Activated naive CD8-positive, alpha-beta T cell treated with anti-CD3 and anti-CD28 coated beads, Interleukin-2, amount 50 U/mL, for 24 hours (primary cell): ENCODE results near the gene CBLB.
"Not testable (repeated sequence)": the region's sequence is repeated elsewhere in the genome, so short reads cannot be mapped to it uniquely, and the experiment has no call there.

Experiments
- ATAC-seq: fragments of 150-1000 bp; cut with Tn5 transposase; one replicate; pipeline ENCODE4 v1.10.0; 2021
- DNase-seq: peaks from one replicate; pipeline ENCODE4 v3.0.0; 2021
- H3K27ac Mint-ChIP-seq: one replicate; pipeline ENCODE4 v1.8.0; 2021; ENCODE audit warnings: mild to moderate bottlenecking, mixed read lengths
- H3K27me3 Mint-ChIP-seq: one replicate; pipeline ENCODE4 v1.8.0; 2021; ENCODE audit warnings: mixed read lengths
- H3K36me3 Mint-ChIP-seq: one replicate; pipeline ENCODE4 v1.8.0; 2021; ENCODE audit warnings: low read depth, mixed read lengths
- H3K4me1 Mint-ChIP-seq: one replicate; pipeline ENCODE4 v1.8.0; 2021; ENCODE audit warnings: mixed read lengths
- H3K4me3 Mint-ChIP-seq: one replicate; pipeline ENCODE4 v1.8.0; 2021; ENCODE audit warnings: mild to moderate bottlenecking, moderate library complexity, mixed read lengths
- H3K9me3 Mint-ChIP-seq: one replicate; pipeline ENCODE4 v1.8.0; 2021; ENCODE audit warnings: mixed read lengths

The CBLB gene

DNA sequence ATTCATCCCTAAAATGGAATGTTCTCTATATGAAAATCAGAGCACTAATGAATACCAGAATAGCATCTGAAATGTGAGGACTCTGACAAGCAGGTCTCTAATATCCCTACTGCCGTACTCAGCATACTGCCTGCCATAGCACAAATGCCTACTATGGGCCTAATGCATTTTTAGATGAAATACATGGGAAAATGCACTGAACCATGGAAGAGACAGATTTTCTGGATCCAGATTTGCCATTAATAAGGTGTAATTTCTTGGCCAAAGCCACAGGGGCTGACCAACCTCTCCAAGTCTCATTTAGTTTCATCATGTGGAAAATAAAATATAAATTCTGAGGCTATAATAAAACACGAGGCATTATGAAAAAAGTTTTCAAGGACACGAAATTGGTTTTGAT is 123.8 kb downstream of the CBLB start:
- H3K4me1 Mint-ChIP-seq: peaks cover 76% of the 10 kb centered on the region

DNA sequence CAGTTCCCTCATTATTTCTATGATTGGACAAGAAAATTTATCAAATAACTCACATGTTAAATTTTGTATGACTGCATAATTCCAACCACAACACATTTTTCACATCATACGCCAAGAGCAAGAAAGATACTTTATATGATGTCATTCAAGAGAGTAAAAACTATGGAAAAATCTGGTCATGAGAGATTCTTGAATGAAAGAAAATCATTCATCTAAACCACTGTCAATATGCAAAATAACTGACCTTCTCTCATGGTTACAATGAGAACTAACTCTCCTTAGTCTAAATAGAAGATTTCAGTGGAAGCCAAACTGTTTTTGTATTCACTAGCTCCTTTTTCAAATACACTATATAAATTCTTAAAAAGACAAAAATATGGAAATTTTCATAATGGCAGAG is 124.6 kb downstream of the CBLB start:
- peak overlapping the region; percentile 95 for H3K27ac Mint-ChIP-seq
- no peaks in the 10 kb centered on the region for H3K27me3 Mint-ChIP-seq
- H3K4me1 Mint-ChIP-seq: peaks cover 76% of the 10 kb centered on the region
- ATAC-seq (peak; percentile 53), DNase-seq (no peak)
- H3K36me3 Mint-ChIP-seq: peaks cover 74% of the 10 kb centered on the region
- peak overlapping the region; percentile 25 for H3K4me3 Mint-ChIP-seq
- peaks cover 8% of the 10 kb centered on the region for H3K9me3 Mint-ChIP-seq

More for the DNA sequence above, 123.8 kb downstream of the CBLB start:
- Mint-ChIP-seq H3K27me3 (no peaks in the 10 kb centered on the region), H3K9me3 (peaks cover 5% of the 10 kb centered on the region), H3K27ac (peak overlapping the region; percentile 95), H3K36me3 (peaks cover 68% of the 10 kb centered on the region), H3K4me3 (no peak overlapping the region)
- ATAC-seq (no peak), DNase-seq (no peak)

DNA sequence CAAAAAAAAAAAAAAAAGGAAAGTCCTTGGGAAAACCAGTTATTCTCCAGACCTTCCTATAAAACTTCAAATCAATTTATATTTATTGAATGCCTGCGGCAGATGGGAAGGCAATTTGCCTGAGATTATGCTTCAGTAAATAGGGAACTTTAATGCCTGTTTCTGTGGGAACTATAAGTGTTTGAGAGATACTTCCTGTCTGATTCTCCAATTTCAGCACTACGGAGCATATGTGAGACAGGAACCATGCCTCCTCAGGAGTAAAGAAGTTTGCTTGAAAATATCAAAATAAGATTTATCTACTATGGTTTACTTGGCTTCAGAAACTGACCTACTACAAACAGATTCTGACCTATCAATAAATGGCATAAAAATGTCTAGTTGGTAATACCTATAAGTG is 135.5 kb downstream of the CBLB start:
- Mint-ChIP-seq H3K9me3 (no peaks in the 10 kb centered on the region), H3K4me3 (no peak overlapping the region), H3K27ac (no peak overlapping the region), H3K4me1 (peaks cover 18% of the 10 kb centered on the region), H3K27me3 (no peaks in the 10 kb centered on the region), H3K36me3 (peaks cover 67% of the 10 kb centered on the region)
- DNase-seq (no peak), ATAC-seq (no peak)

DNA sequence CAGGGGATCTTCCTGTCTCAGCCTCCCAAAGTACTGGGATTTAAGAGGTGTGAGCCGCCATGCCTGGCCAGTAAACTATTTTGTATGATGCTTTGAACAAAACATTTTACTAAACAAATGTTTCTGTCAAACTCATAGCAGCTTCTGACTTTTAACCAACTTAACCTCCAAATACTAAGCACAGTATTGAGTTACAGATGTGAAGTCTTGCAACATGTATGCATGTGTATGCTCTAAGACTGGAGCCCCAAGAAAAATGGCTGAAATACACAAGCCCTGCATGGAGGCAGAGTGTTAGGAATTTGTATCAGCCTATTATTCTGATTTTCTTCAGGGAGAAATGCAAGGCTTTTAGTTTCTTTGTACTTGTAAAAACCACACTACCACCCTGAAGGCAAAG is 137.1 kb downstream of the CBLB start:
- no peaks in the 10 kb centered on the region for H3K27me3 Mint-ChIP-seq
- no peak for ATAC-seq
- peaks cover 78% of the 10 kb centered on the region for H3K36me3 Mint-ChIP-seq
- H3K4me1 Mint-ChIP-seq: peaks cover 25% of the 10 kb centered on the region
- no peak for DNase-seq
- no peak overlapping the region for H3K4me3 Mint-ChIP-seq
- H3K27ac Mint-ChIP-seq: no peak overlapping the region
- H3K9me3 Mint-ChIP-seq: peaks cover 16% of the 10 kb centered on the region

DNA sequence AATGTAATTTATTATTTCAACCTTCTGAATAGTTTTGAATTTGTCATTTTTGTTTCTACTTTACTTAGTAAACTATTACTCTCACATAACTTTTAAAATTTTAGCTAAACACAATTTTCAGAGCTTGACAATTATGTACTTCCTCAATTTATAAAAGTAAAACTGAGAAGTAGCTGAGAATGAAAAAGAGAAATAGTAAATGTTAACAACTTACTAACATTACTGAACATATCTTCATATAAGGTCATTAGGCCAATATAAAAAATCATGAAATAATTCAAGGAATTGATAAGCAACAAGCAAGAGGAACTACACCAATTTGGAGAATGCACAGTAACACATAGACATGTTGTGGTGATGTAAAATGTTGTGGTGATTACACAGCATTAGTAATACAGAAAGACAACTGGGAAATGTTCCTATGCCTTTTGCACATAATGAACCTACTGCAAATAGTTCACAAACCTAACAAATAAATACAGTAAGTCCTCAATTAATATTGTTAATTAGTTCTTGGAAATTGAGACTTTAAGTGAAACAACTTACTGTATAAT is 137.9 kb downstream of the CBLB start:
- H3K36me3 Mint-ChIP-seq: peaks cover 80% of the 10 kb centered on the region
- no peak overlapping the region for H3K27ac Mint-ChIP-seq
- H3K9me3 Mint-ChIP-seq: peaks cover 17% of the 10 kb centered on the region
- H3K4me1 Mint-ChIP-seq: peaks cover 25% of the 10 kb centered on the region
- H3K27me3 Mint-ChIP-seq: no peaks in the 10 kb centered on the region
- DNase-seq (no peak), ATAC-seq (no peak)
- no peak overlapping the region for H3K4me3 Mint-ChIP-seq

DNA sequence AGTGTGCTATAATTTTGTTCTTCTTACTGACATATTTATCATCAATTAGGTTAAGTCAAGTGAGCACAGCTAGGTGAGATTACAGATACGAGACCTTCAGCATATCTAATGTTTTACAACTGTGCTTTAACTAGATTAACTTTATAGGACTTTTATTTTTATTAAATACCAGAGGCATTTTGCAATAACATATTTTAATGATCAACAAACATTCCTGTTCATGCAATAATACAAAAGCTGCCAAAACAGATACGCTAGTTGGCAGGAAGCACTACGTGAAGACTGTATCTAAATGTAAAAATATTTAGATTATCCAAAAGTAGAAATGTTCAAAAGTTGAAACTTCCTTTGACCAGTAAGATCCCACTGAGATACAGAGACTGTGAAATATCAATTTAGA is 139.1 kb downstream of the CBLB start:
- H3K27me3 Mint-ChIP-seq: no peaks in the 10 kb centered on the region
- peaks cover 30% of the 10 kb centered on the region for H3K4me1 Mint-ChIP-seq
- no peak for DNase-seq
- H3K9me3 Mint-ChIP-seq: peaks cover 17% of the 10 kb centered on the region
- ATAC-seq: no peak
- no peak overlapping the region for H3K27ac Mint-ChIP-seq
- no peak overlapping the region for H3K4me3 Mint-ChIP-seq
- peaks cover 80% of the 10 kb centered on the region for H3K36me3 Mint-ChIP-seq

DNA sequence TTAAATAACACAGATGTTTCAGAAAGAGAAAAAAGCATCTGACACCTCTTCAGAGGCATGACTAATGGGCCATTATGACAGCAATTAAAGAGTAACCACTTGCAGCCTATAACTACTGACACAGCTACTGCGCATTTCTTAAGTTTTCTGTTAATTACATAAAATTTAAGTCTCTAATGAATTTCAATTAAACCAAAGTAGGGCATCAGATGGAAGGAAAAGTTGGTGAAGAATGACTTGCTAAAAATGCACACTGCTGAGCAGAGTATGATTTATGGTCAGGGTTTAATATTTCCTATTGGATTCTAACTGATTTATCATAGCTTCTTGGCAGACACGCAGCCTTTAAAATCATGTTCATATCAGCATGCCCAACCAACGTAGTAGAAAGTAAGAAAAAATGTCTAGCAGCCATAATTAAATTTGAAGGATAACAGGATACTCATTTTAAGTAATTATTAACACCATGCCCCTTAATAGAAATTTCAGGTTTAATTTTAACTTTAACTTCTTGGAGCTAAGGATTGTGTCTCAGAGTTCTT is 140.0 kb downstream of the CBLB start:
- H3K4me1 Mint-ChIP-seq: peaks cover 35% of the 10 kb centered on the region
- peaks cover 73% of the 10 kb centered on the region for H3K36me3 Mint-ChIP-seq
- DNase-seq (no peak), ATAC-seq (no peak)
- peaks cover 17% of the 10 kb centered on the region for H3K9me3 Mint-ChIP-seq
- no peak overlapping the region for H3K27ac Mint-ChIP-seq
- H3K4me3 Mint-ChIP-seq: no peak overlapping the region
- no peaks in the 10 kb centered on the region for H3K27me3 Mint-ChIP-seq

GRCh38 chr3:105727036-105727435 is 141.8 kb downstream of the CBLB start:
- not testable (repeated sequence) for DNase-seq, H3K4me3 Mint-ChIP-seq, H3K27me3 Mint-ChIP-seq, ATAC-seq
- Mint-ChIP-seq H3K27ac (peak overlapping the region; percentile 25), H3K36me3 (peaks cover 68% of the 10 kb centered on the region), H3K4me1 (peaks cover 45% of the 10 kb centered on the region), H3K9me3 (peaks cover 17% of the 10 kb centered on the region)

DNA sequence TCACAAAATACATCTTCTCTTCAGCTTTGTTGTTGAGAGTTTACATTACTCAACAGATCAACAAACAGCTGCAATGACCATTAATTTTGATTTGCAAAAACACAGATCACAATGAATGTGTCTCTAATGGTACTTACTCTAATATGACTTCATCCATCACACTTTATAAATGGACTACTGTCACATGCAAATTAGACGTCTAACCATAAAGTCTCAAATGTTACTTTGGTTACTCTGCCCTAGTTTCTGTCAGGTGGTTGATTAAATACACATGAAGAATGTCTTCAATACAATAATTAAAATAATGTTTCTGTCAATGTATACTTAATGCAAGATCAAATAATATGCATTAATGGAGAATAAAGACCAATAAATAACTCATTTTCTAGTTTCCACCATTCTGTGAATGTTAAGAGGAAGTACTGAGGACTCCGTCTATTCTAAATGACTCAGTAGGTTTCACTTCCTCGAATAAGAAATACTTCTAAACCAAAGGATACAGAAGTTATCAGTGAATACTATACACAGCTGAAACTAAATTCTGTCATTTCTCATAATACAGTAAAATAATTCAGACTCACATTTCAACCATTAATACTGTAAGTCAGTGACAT is 145.8 kb downstream of the CBLB start:
- Mint-ChIP-seq H3K4me1 (peaks cover 34% of the 10 kb centered on the region), H3K27me3 (no peaks in the 10 kb centered on the region), H3K36me3 (peaks cover 73% of the 10 kb centered on the region), H3K9me3 (peaks cover 15% of the 10 kb centered on the region), H3K4me3 (no peak overlapping the region), H3K27ac (peak overlapping the region; percentile 20)
- ATAC-seq (peak; percentile 84), DNase-seq (no peak)

GRCh38 chr3:105719791-105720190 is 149.0 kb downstream of the CBLB start:
- Mint-ChIP-seq H3K27me3 (no peaks in the 10 kb centered on the region), H3K4me1 (peaks cover 24% of the 10 kb centered on the region), H3K9me3 (no peaks in the 10 kb centered on the region), H3K27ac (no peak overlapping the region), H3K36me3 (peaks cover 63% of the 10 kb centered on the region), H3K4me3 (no peak overlapping the region)
- DNase-seq (no peak), ATAC-seq (no peak)

DNA sequence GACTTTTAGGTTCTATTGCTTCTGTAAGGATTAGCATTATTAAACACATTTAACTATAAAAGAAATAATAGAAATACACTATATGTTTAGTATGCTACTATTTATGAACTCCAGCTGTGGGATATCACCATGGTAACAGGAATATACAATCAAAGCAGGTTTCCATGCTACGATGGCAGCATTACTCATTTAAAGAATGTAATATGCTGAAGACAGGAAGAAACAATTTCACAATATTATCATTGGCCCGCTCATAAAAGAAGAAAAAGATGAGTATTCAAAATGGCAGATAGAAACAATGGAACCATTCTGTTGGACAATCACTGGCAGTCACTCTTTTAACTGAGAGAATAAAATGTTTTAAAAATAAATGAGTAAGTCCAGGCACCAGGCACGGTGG is 153.4 kb downstream of the CBLB start:
- ATAC-seq: no peak
- H3K4me1 Mint-ChIP-seq: peaks cover 8% of the 10 kb centered on the region

GRCh38 chr3:105714453-105714852 is 154.4 kb downstream of the CBLB start:
- Mint-ChIP-seq H3K9me3 (no peaks in the 10 kb centered on the region), H3K27me3 (no peaks in the 10 kb centered on the region), H3K27ac (no peak overlapping the region), H3K4me1 (peaks cover 15% of the 10 kb centered on the region), H3K4me3 (no peak overlapping the region), H3K36me3 (peaks cover 66% of the 10 kb centered on the region)
- ATAC-seq (no peak), DNase-seq (no peak)

More for the DNA sequence above, 153.4 kb downstream of the CBLB start:
- no peaks in the 10 kb centered on the region for H3K27me3 Mint-ChIP-seq
- no peaks in the 10 kb centered on the region for H3K9me3 Mint-ChIP-seq
- no peak overlapping the region for H3K4me3 Mint-ChIP-seq
- DNase-seq: no peak
- no peak overlapping the region for H3K27ac Mint-ChIP-seq
- H3K36me3 Mint-ChIP-seq: peaks cover 67% of the 10 kb centered on the region

DNA sequence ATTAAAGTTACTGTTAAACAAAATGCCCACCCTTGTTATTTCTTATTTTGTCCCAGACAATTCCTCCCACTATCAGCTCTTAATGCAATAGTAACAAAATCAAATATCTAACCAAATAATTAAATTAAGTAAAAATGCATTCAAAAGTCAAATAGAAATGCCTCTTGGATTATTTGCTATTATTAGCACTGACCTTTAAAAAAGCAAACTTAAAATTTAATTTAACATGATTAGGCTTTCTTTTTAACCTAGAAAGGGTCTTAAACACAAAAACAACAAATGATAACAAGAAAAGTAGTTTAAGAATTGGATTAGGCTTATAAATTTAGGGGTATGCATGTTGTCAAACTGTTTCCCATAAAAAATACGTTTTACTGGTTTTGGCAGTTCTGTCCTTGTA is 159.8 kb downstream of the CBLB start:
- DNase-seq: no peak
- no peak for ATAC-seq
- peaks cover 48% of the 10 kb centered on the region for H3K36me3 Mint-ChIP-seq
- no peak overlapping the region for H3K4me3 Mint-ChIP-seq
- H3K4me1 Mint-ChIP-seq: peaks cover 13% of the 10 kb centered on the region
- no peaks in the 10 kb centered on the region for H3K9me3 Mint-ChIP-seq
- no peak overlapping the region for H3K27ac Mint-ChIP-seq
- no peaks in the 10 kb centered on the region for H3K27me3 Mint-ChIP-seq

- H3K4me1 Mint-ChIP-seq: peaks cover 17% of the 10 kb centered on the region
- H3K9me3 Mint-ChIP-seq: peaks cover 3% of the 10 kb centered on the region
- H3K27me3 Mint-ChIP-seq: no peaks in the 10 kb centered on the region
- peaks cover 56% of the 10 kb centered on the region for H3K36me3 Mint-ChIP-seq
- DNase-seq (no peak), ATAC-seq (no peak)
- H3K27ac Mint-ChIP-seq: no peak overlapping the region
- H3K4me3 Mint-ChIP-seq: no peak overlapping the region
Measured at GRCh38 chr3:105707009-105707408, 161.8 kb downstream of the CBLB start.

DNA sequence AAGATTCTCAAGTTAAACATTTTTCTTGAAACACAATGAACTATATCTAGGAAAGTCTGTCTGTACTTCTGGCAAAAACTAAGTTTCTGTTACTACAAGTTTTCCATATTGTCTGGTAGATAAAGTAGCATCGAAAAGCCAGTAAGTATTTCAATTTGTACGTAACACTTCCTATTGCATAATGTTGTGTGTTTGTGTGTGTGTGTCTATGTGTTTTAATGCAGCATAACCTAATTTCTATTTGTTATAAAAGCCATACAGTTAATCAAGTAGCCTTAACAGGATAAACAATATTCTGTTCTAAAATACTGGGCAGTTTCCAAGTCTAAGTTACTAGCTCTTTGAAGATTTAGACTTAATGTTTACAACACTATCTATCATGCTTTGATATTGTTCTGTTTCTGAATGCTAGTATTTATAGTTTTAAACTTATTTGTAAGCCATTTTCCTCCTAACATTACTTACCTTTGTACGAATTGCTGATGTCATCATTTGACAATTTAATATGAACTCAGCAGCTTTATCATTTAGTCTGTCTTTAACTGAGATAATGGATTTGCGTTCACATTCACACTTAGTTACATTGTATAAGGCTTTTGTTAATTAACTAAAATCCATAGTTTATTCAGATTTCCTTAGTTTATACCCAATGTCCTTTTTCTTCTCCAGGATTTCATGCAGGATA is 163.9 kb downstream of the CBLB start:
- DNase-seq (no peak), ATAC-seq (no peak)
- Mint-ChIP-seq H3K9me3 (peaks cover 3% of the 10 kb centered on the region), H3K36me3 (peaks cover 58% of the 10 kb centered on the region), H3K27ac (no peak overlapping the region), H3K27me3 (no peaks in the 10 kb centered on the region), H3K4me3 (no peak overlapping the region), H3K4me1 (peaks cover 25% of the 10 kb centered on the region)
